Liver (tissue), 9 donors: ENCODE measurements around the gene SLC26A11. TPM values are rescaled to one million over a fixed set of nuclear protein-coding genes. Genes with fewer than 3 reads are reported as not detected.

Source experiments
- DNase-seq: peaks from one replicate; pipeline ENCODE4 v3.0.0-alpha.2; 2017; ENCODE audit warnings: low spot score
- H3K27ac ChIP-seq, 2 donors: one replicate each; pipeline ENCODE4 v1.7.0; 2013; ENCODE audit warnings: inconsistent platforms in 2 of 2, low read length in 2 of 2, control low read depth in 1 of 2, low read depth in 1 of 2, mild to moderate bottlenecking in 1 of 2
- H3K27me3 ChIP-seq, 4 donors: one replicate each; pipeline versions ENCODE4 v1.6.1 to v1.7.0; 2013; ENCODE audit warnings: low read length in 3 of 4, inconsistent platforms in 1 of 4, mild to moderate bottlenecking in 1 of 4, moderate library complexity in 1 of 4; ENCODE audit not compliant: control insufficient read depth in 4 of 4, insufficient read depth in 4 of 4
- H3K36me3 ChIP-seq, 4 donors: one replicate each; pipeline versions ENCODE4 v1.6.1 to v1.7.0; 2013; ENCODE audit warnings: low read length in 3 of 4, mild to moderate bottlenecking in 3 of 4, low read depth in 1 of 4, moderate library complexity in 1 of 4; ENCODE audit not compliant: control insufficient read depth in 4 of 4, insufficient read depth in 3 of 4
- H3K4me1 ChIP-seq, 4 donors: one replicate each; pipeline versions ENCODE4 v1.6.1 to v1.7.0; 2013; ENCODE audit warnings: low read length in 3 of 4, mild to moderate bottlenecking in 3 of 4, moderate library complexity in 1 of 4; ENCODE audit not compliant: control insufficient read depth in 4 of 4, insufficient read depth in 4 of 4
- H3K4me3 ChIP-seq, 3 donors: one replicate each; pipeline versions ENCODE4 v1.6.1 to v1.7.0; 2013; ENCODE audit warnings: low read length in 3 of 3, control low read depth in 1 of 3, low read depth in 1 of 3, mild to moderate bottlenecking in 1 of 3
- H3K9ac ChIP-seq, 2 donors: one replicate each; pipeline ENCODE4 v1.7.0; 2013; ENCODE audit warnings: low read length in 2 of 2, mild to moderate bottlenecking in 2 of 2, moderate library complexity in 2 of 2, control low read depth in 1 of 2, low read depth in 1 of 2
- H3K9me3 ChIP-seq, 4 donors: one replicate each; pipeline versions ENCODE4 v1.6.1 to v1.7.0; 2013; ENCODE audit warnings: low read length in 3 of 4; ENCODE audit not compliant: control insufficient read depth in 4 of 4
- ATF3 ChIP-seq: IDR thresholded peaks from 2 replicates; pipeline ENCODE4 v1.6.1; 2016; ENCODE audit warnings: antibody characterized with exemption
- CTCF ChIP-seq: fragments of 150-350 bp; IDR thresholded peaks from 2 replicates; pipeline ENCODE4 v1.5.1; 2017; ENCODE audit warnings: improper control_type of control experiment, low read depth, low read length; ENCODE audit not compliant: missing input control
- EGR1 ChIP-seq, 2 donors: IDR thresholded peaks; 2 replicates each; pipeline ENCODE4 v1.6.1; 2016 to 2018; ENCODE audit warnings: antibody characterized with exemption in 2 of 2, low read depth in 2 of 2
- FOXA1 ChIP-seq: IDR thresholded peaks from 2 replicates; pipeline ENCODE4 v1.6.1; 2016; ENCODE audit warnings: antibody characterized with exemption
- FOXA2 ChIP-seq: IDR thresholded peaks from 2 replicates; pipeline ENCODE4 v1.6.1; 2016; ENCODE audit warnings: antibody characterized with exemption
- GABPA ChIP-seq, 2 donors: IDR thresholded peaks in 1 of 2; conservative IDR thresholded peaks in 1 of 2; 2 replicates each; pipeline ENCODE4 v1.6.1; 2016; ENCODE audit warnings: antibody characterized with exemption in 2 of 2, mild to moderate bottlenecking in 1 of 2, moderate library complexity in 1 of 2
- HNF4A ChIP-seq, 2 donors: conservative IDR thresholded peaks; 2 replicates each; pipeline ENCODE4 v1.6.1; 2016; ENCODE audit warnings: antibody characterized with exemption in 2 of 2, mild to moderate bottlenecking in 2 of 2
- HNF4G ChIP-seq: IDR thresholded peaks from 2 replicates; pipeline ENCODE4 v1.6.1; 2016; ENCODE audit warnings: antibody characterized with exemption
- JUND ChIP-seq, 2 donors: IDR thresholded peaks; 2 replicates each; pipeline ENCODE4 v1.6.1; 2016; ENCODE audit warnings: antibody characterized with exemption in 2 of 2
- MAX ChIP-seq: IDR thresholded peaks from 2 replicates; pipeline ENCODE4 v1.6.1; 2016; ENCODE audit warnings: antibody characterized with exemption
- NR2F2 ChIP-seq: IDR thresholded peaks from 2 replicates; pipeline ENCODE4 v1.6.1; 2016; ENCODE audit warnings: antibody characterized with exemption
- RAD21 ChIP-seq, 2 donors: IDR thresholded peaks; 2 replicates each; pipeline ENCODE4 v1.6.1; 2016; ENCODE audit warnings: antibody characterized with exemption in 2 of 2, mild to moderate bottlenecking in 2 of 2
- REST ChIP-seq: IDR thresholded peaks from 2 replicates; pipeline ENCODE4 v1.6.1; 2016; ENCODE audit warnings: antibody characterized with exemption, mild to moderate bottlenecking
- RXRA ChIP-seq, 2 donors: IDR thresholded peaks; 2 replicates each; pipeline ENCODE4 v1.6.1; 2017 to 2018; ENCODE audit warnings: antibody characterized with exemption in 2 of 2, mild to moderate bottlenecking in 1 of 2
- SP1 ChIP-seq: IDR thresholded peaks from 2 replicates; pipeline ENCODE4 v1.6.1; 2018; ENCODE audit warnings: antibody characterized with exemption, mild to moderate bottlenecking
- TAF1 ChIP-seq: conservative IDR thresholded peaks from 2 replicates; pipeline ENCODE4 v1.6.1; 2016; ENCODE audit warnings: antibody characterized with exemption, mild to moderate bottlenecking
- YY1 ChIP-seq: IDR thresholded peaks from 2 replicates; pipeline ENCODE4 v1.6.1; 2016; ENCODE audit warnings: antibody characterized with exemption, mild to moderate bottlenecking
- WGBS: extraction: QIAGEN DNeasy Blood & Tissue Kit; methylation state at CpG from one replicate; pipeline ENCODE4 v1.1.7; 2013; 5-methylcytosine and 5-hydroxymethylcytosine counted together
- polyA plus RNA-seq, 2 donors: library from polyadenylated mRNA; stranded (reverse) in 1 of 2; unstranded in 1 of 2; fragments of 200-250 nt in 1 of 2; fragments of >200 nt in 1 of 2; fragmentation: Nextera tagmentation in 1 of 2; extraction: Ambion mirVana in 1 of 2; gene quantifications; one replicate each; pipeline versions ENCODE4 v1.2.1 to v1.2.3, GENCODE V29; 2013 to 2015
- total RNA-seq, 2 donors: library from RNA; depleted of rRNA; stranded (reverse); fragments of >200 nt; gene quantifications; one replicate each; pipeline ENCODE4 v1.2.3, GENCODE V29; 2014
- TF ChIP-seq, protein P1 (sequence below): IDR thresholded peaks from 2 replicates; pipeline ENCODE4 v1.6.1; 2016; ENCODE audit warnings: antibody characterized with exemption
- donor health status: healthy.
- donor health status: healthy.
- donor health status: healthy.
- donor health status: healthy.
- donor health status: healthy.

Gene SLC26A11
- total and polyA plus RNA-seq, 4 donors, result 3.3 to 8.2 (median 5.6) TPM

- peaks cover 2 to 46% (median 18%) of the 10 kb centered on the region in 4 donors for H3K36me3 ChIP-seq
- WGBS, result 95% methylated on average over 48 of the region's 48 CpGs
- no peak overlapping the region for H3K27ac ChIP-seq
- H3K9ac ChIP-seq, result no peak overlapping the region
- no peaks in the 10 kb centered on the region for H3K9me3 ChIP-seq
- H3K4me3 ChIP-seq, result no peak overlapping the region
- H3K4me1 ChIP-seq, result peaks cover 0 to 6% (median 3%) of the 10 kb centered on the region in 4 donors
- no peak for TF ChIP-seq TAF1
- no peak for TF ChIP-seq CTCF
- DNase-seq, result no peak
- no peaks in the 10 kb centered on the region for H3K27me3 ChIP-seq
Measured at GRCh38 chr17:80214012-80214877, 6.0 kb upstream of the SLC26A11 start.

- no peak overlapping the region for H3K4me3 ChIP-seq
- TF ChIP-seq EGR1 (IDR thresholded peaks at IDR 0.05; ENCODE audit: low read depth in 2 of 2) (no peak), ATF3 (no peak), JUND (IDR thresholded peaks at IDR 0.05) (no peak), YY1 (no peak), FOXA2 (no peak), RAD21 (IDR thresholded peaks at IDR 0.05) (no peak), SP1 (no peak), MAX (no peak), HNF4G (no peak), REST (no peak), HNF4A (conservative IDR thresholded peaks at IDR 0.05) (no peak), NR2F2 (no peak), GABPA (IDR thresholded peaks at IDR 0.05 in 1 of 2, conservative IDR thresholded peaks at IDR 0.05 in 1 of 2) (no peak), FOXA1 (no peak), TAF1 (no peak), RXRA (IDR thresholded peaks at IDR 0.05) (no peak)
- TF ChIP-seq, protein P1, sequence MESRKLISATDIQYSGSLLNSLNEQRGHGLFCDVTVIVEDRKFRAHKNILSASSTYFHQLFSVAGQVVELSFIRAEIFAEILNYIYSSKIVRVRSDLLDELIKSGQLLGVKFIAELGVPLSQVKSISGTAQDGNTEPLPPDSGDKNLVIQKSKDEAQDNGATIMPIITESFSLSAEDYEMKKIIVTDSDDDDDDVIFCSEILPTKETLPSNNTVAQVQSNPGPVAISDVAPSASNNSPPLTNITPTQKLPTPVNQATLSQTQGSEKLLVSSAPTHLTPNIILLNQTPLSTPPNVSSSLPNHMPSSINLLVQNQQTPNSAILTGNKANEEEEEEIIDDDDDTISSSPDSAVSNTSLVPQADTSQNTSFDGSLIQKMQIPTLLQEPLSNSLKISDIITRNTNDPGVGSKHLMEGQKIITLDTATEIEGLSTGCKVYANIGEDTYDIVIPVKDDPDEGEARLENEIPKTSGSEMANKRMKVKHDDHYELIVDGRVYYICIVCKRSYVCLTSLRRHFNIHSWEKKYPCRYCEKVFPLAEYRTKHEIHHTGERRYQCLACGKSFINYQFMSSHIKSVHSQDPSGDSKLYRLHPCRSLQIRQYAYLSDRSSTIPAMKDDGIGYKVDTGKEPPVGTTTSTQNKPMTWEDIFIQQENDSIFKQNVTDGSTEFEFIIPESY, result no peak
- peaks cover 2 to 40% (median 16%) of the 10 kb centered on the region in 4 donors for H3K36me3 ChIP-seq
Measured at GRCh38 chr17:80214878-80215210, 5.4 kb upstream of the SLC26A11 start.

More at GRCh38 chr17:80214878-80215210, 5.4 kb upstream of the SLC26A11 start:
- no peak for DNase-seq
- 92% methylated on average over 17 of the region's 17 CpGs for whole genome bisulfite sequencing
- H3K4me1 ChIP-seq, result peaks cover 0 to 11% (median 4%) of the 10 kb centered on the region in 4 donors
- no peaks in the 10 kb centered on the region for H3K27me3 ChIP-seq
- H3K9ac ChIP-seq, result no peak overlapping the region
- no peak overlapping the region for H3K27ac ChIP-seq
- H3K9me3 ChIP-seq, result no peaks in the 10 kb centered on the region
